ENCODE measurements around the gene RPA3.

RPA3 gene

DNA sequence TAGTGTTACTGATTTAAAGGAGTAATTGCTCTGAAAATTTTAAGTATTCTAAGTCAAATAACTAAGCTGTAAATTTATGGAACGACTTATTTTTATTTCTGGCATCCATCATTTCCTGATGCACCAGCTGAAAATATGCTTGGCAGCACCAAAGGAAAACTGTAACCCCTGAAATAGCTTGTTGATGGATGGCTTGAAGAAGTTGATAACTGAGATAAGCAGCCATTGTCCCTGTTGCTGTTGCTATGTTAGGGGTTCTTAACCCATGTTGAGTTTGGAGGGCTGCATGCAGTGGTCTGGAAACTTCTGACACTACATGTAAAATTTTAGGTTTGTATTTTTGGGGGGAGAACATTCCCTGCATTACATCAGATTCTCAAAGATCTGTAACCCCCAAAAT is 30.6 kb downstream of the RPA3 start (continued):
- TF ChIP-seq, protein P1, sequence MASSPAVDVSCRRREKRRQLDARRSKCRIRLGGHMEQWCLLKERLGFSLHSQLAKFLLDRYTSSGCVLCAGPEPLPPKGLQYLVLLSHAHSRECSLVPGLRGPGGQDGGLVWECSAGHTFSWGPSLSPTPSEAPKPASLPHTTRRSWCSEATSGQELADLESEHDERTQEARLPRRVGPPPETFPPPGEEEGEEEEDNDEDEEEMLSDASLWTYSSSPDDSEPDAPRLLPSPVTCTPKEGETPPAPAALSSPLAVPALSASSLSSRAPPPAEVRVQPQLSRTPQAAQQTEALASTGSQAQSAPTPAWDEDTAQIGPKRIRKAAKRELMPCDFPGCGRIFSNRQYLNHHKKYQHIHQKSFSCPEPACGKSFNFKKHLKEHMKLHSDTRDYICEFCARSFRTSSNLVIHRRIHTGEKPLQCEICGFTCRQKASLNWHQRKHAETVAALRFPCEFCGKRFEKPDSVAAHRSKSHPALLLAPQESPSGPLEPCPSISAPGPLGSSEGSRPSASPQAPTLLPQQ (tag by site-specific recombination; IDR thresholded peaks at IDR 0.05), result no peak
- TF ChIP-seq ZBTB48 (tag by site-specific recombination; IDR thresholded peaks at IDR 0.05) (no peak), ZNF112 (tag by site-specific recombination; IDR thresholded peaks at IDR 0.05) (no peak), ZNF391 (tag by site-specific recombination; IDR thresholded peaks at IDR 0.05; ENCODE audit: borderline replicate concordance, low read depth) (no peak)

DNA sequence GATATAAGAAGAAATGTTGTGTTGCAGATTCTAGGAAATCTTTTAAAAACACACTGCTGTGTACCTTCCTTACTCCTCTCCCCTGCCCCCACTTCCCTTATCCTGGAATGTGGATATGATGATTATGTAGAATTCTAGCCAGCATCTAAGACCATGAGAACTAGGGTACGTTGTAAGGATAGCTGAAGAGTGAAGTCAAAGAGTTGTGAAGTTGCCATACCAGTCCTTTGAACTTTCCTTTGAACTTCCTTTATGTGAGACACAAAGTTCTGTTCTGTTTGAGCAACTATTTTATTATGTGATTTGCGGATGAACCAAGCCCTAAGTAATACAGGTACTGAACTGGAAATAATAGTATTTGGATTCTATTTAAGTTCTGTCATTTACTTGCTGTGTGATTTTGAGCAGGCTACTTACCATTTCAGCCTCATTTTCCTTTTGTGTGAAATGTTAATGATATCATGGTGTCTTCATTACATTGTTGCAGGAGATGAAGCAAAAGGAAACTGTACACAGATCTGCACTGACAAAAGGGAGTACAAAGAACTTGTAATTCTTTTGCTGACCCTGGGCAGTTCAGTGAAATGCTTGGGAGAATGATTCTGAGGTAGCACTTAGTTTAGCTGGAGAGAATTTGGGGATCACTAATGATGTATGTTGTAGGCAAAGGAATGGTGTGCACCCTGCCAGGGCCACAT is 31.4 kb downstream of the RPA3 start:
- ChIA-PET POLR2A (no interaction called here), CTCF (interaction anchor here (0.6 to 1.0 kb wide), 3 partner anchors 58 to 256 kb away, joined by 3 read pairs; no protein-coding TSS in a partner anchor)
- no peaks in the 10 kb centered on the region for H3K4me1 ChIP-seq (ENCODE audit: control insufficient read depth, insufficient read depth, low read length)
- H3K4me3 ChIP-seq (ENCODE audit: low read depth, low read length), result no peak overlapping the region
- no peaks in the 10 kb centered on the region for H3K9me3 ChIP-seq (ENCODE audit: control insufficient read depth, insufficient read depth, low read depth, low read length)
- no peak overlapping the region for H3K27ac ChIP-seq (ENCODE audit: extremely low read depth, low read depth, low read length)
- no peaks in the 10 kb centered on the region for H3K36me3 ChIP-seq (ENCODE audit: control insufficient read depth in 2 of 2, insufficient read depth in 1 of 2, low read length in 2 of 2)
- TF ChIP-seq ZIC2 (tag by site-specific recombination; IDR thresholded peaks at IDR 0.05) (no peak), ZNF362 (tag by site-specific recombination; IDR thresholded peaks at IDR 0.05) (no peak), ZFP41 (tag by site-specific recombination; IDR thresholded peaks at IDR 0.05; ENCODE audit: borderline replicate concordance) (no peak), ZNF660 (tag by site-specific recombination; IDR thresholded peaks at IDR 0.05) (no peak), ZNF23 (tag by site-specific recombination; IDR thresholded peaks at IDR 0.05; ENCODE audit: borderline replicate concordance) (no peak), ZNF148 (tag by site-specific recombination; IDR thresholded peaks at IDR 0.05; ENCODE audit: borderline replicate concordance) (no peak), SALL2 (tag by site-specific recombination; IDR thresholded peaks at IDR 0.05; ENCODE audit: borderline replicate concordance) (no peak), ZNF133 (tag by site-specific recombination; IDR thresholded peaks at IDR 0.05) (no peak), ZNF843 (tag by site-specific recombination; IDR thresholded peaks at IDR 0.05) (no peak), ZNF248 (tag by site-specific recombination; IDR thresholded peaks at IDR 0.05) (no peak), ELK4 (IDR thresholded peaks at IDR 0.05; ENCODE audit: borderline replicate concordance, low read depth, low read length) (no peak), ZNF274 (IDR thresholded peaks at IDR 0.05; ENCODE audit: low read length) (no peak), ZNF274 (tag by site-specific recombination; IDR thresholded peaks at IDR 0.05; ENCODE audit: borderline replicate concordance) (no peak)

DNA sequence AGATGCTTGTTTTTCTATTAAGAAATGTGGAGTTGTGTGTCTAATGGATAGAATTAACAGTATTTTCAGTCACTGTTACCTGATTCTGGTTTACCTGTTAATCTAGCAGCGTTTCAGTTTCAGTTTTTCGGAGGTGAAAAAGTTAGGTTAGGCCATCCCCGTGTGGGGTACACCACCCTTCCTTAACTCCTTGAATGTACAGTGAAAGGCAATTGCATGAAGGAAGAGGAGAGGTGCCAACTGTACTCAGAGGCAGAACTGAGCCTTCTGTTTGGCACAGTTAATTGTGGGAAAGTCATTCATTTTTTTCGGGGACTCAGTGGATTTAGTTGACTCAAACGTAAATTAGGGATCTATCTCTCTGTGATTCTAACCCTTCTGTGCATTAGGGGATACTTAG is 35.5 kb downstream of the RPA3 start:
- H3K36me3 ChIP-seq (ENCODE audit: control insufficient read depth in 2 of 2, insufficient read depth in 1 of 2, low read length in 2 of 2), result no peaks in the 10 kb centered on the region
- ChIA-PET POLR2A (no interaction called here), CTCF (interaction anchor here (2.3 to 2.7 kb wide), 2 partner anchors 10 to 37 kb away, joined by 12 to 15 read pairs; partner anchors contain the start of gene RPA3)
- H3K4me3 ChIP-seq (ENCODE audit: low read depth, low read length), result no peak overlapping the region
- H3K27ac ChIP-seq (ENCODE audit: extremely low read depth, low read depth, low read length), result no peak overlapping the region
- H3K9me3 ChIP-seq (ENCODE audit: control insufficient read depth, insufficient read depth, low read depth, low read length), result no peaks in the 10 kb centered on the region
- H3K4me1 ChIP-seq (ENCODE audit: control insufficient read depth, insufficient read depth, low read length), result peaks cover 6% of the 10 kb centered on the region; the same call in 1 of the 2 replicates
- TF ChIP-seq GLIS2 (tag by site-specific recombination; IDR thresholded peaks at IDR 0.05), result no peak
- TF ChIP-seq, protein P2, sequence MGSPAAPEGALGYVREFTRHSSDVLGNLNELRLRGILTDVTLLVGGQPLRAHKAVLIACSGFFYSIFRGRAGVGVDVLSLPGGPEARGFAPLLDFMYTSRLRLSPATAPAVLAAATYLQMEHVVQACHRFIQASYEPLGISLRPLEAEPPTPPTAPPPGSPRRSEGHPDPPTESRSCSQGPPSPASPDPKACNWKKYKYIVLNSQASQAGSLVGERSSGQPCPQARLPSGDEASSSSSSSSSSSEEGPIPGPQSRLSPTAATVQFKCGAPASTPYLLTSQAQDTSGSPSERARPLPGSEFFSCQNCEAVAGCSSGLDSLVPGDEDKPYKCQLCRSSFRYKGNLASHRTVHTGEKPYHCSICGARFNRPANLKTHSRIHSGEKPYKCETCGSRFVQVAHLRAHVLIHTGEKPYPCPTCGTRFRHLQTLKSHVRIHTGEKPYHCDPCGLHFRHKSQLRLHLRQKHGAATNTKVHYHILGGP (tag by site-specific recombination; IDR thresholded peaks at IDR 0.05), result no peak
- TF ChIP-seq, protein P3, sequence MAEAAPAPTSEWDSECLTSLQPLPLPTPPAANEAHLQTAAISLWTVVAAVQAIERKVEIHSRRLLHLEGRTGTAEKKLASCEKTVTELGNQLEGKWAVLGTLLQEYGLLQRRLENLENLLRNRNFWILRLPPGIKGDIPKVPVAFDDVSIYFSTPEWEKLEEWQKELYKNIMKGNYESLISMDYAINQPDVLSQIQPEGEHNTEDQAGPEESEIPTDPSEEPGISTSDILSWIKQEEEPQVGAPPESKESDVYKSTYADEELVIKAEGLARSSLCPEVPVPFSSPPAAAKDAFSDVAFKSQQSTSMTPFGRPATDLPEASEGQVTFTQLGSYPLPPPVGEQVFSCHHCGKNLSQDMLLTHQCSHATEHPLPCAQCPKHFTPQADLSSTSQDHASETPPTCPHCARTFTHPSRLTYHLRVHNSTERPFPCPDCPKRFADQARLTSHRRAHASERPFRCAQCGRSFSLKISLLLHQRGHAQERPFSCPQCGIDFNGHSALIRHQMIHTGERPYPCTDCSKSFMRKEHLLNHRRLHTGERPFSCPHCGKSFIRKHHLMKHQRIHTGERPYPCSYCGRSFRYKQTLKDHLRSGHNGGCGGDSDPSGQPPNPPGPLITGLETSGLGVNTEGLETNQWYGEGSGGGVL (tag by site-specific recombination; IDR thresholded peaks at IDR 0.05), result no peak

Data from HEK293 (cell line).